Measurements from ENCODE around the gene TMIGD1.

DNA sequence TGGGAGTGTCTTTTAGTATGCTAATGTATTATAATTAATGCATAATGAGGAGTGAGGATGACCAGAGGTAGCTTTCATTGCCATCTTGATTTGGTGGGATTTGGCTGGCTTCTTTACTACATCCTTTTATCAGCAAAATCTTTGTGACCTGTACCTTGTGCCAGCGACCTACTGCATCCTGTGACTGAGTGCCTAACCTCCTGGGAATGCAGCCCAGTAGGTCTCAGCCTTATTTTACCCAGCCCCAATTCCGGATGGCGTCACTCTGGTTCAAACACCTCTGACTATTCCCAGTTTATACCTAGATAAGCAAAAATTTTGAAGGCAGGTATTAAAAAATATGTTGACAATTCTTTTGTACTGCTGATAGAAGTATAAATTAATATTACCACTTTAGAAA is 31.6 kb downstream of the TMIGD1 start:
- TF ChIP-seq CTCF (conservative IDR thresholded peaks at IDR 0.05; ENCODE audit: low read depth, low read length) = no peak
- TF ChIP-seq EZH2 (IDR thresholded peaks at IDR 0.05; ENCODE audit: borderline replicate concordance, low read depth, low read length, poor library complexity, severe bottlenecking) = no peak

All from A673 (cell line).